HepG2 (cell line): ENCODE data around the gene CCDC57. TPM values are rescaled to one million over a fixed set of nuclear protein-coding genes. Genes with fewer than 3 reads are reported as not detected.

ENCODE experiments used
- CTCF ChIP-seq: sonication (generic); formaldehyde crosslinking; IDR thresholded peaks from 2 replicates; pipeline ENCODE4 v1.5.0; 2020; ENCODE audit warnings: mild to moderate bottlenecking, missing genetic modification reagents, moderate library complexity
- ERF ChIP-seq: IDR thresholded peaks from 2 replicates; pipeline ENCODE4 v1.6.1; 2018; ENCODE audit warnings: missing biosample characterization, missing genetic modification reagents
- HDAC2 ChIP-seq: sonication (generic); formaldehyde crosslinking; IDR thresholded peaks from 2 replicates; pipeline ENCODE4 v1.4.0; 2020; ENCODE audit warnings: missing genetic modification reagents
- HNRNPK ChIP-seq: fragments of 200-400 bp; formaldehyde crosslinking; IDR thresholded peaks from 2 replicates; pipeline ENCODE4 v1.6.1; 2018; ENCODE audit warnings: low read length, low read depth, moderate library complexity, mild to moderate bottlenecking; ENCODE audit not compliant: poor library complexity, severe bottlenecking
- KDM5A ChIP-seq: fragments of 200-600 bp; sonication (generic); IDR thresholded peaks from 2 replicates; pipeline ENCODE4 v1.7.0; 2018; ENCODE audit warnings: antibody characterized with exemption, mild to moderate bottlenecking, low read length, borderline replicate concordance
- MYC ChIP-seq: sonication (generic); formaldehyde crosslinking; IDR thresholded peaks from 2 replicates; pipeline ENCODE4 v1.9.0; 2021; ENCODE audit warnings: missing genetic modification reagents, borderline replicate concordance
- NFYC ChIP-seq: IDR thresholded peaks from 2 replicates; pipeline ENCODE4 v1.6.1; 2016; ENCODE audit warnings: missing genetic modification reagents, missing compliant biosample characterization
- POLR2A ChIP-seq, 2 experiments: IDR thresholded peaks; 2 replicates each; pipeline ENCODE4 v1.6.1; 2011; ENCODE audit warnings: low read depth in 2 of 2, low read length in 2 of 2, mild to moderate bottlenecking in 1 of 2, moderate library complexity in 1 of 2; ENCODE audit not compliant: insufficient read depth in 1 of 2
- POLR2AphosphoS5 ChIP-seq: IDR thresholded peaks from 2 replicates; pipeline ENCODE4 v1.6.1; 2012; ENCODE audit warnings: low read depth, low read length
- RBM39 ChIP-seq: fragments of 200-400 bp; formaldehyde crosslinking; IDR thresholded peaks from one replicate; pipeline ENCODE4 v1.6.1; 2018; ENCODE audit warnings: antibody characterized with exemption, mild to moderate bottlenecking, low read depth, low read length; ENCODE audit not compliant: poor library complexity, severe bottlenecking
- SAP130 ChIP-seq: IDR thresholded peaks from 2 replicates; pipeline ENCODE4 v1.6.1; 2016; ENCODE audit warnings: low read depth
- TAF15 ChIP-seq: fragments of 200-400 bp; formaldehyde crosslinking; IDR thresholded peaks from one replicate; pipeline ENCODE4 v1.6.1; 2018; ENCODE audit warnings: mild to moderate bottlenecking, low read depth, low read length; ENCODE audit not compliant: poor library complexity, severe bottlenecking
- YEATS4 ChIP-seq: sonication (generic); formaldehyde crosslinking; IDR thresholded peaks from 2 replicates; pipeline ENCODE4 v1.4.0; 2020; ENCODE audit warnings: missing genetic modification reagents, borderline replicate concordance
- ZFX ChIP-seq: sonication (generic); formaldehyde crosslinking; IDR thresholded peaks from 2 replicates; pipeline ENCODE4 v1.4.0; 2020; ENCODE audit warnings: mild to moderate bottlenecking, low read depth, missing genetic modification reagents, moderate library complexity
- ZNF121 ChIP-seq: sonication (generic); formaldehyde crosslinking; IDR thresholded peaks from 2 replicates; pipeline ENCODE4 v1.5.0; 2020; ENCODE audit warnings: mild to moderate bottlenecking, missing genetic modification reagents
- ZNF589 ChIP-seq: sonication (generic); formaldehyde crosslinking; conservative IDR thresholded peaks from 2 replicates; pipeline ENCODE4 v1.8.0; 2022; ENCODE audit warnings: mild to moderate bottlenecking, moderate library complexity, missing genetic modification reagents
- ZNF660 ChIP-seq: sonication (generic); formaldehyde crosslinking; IDR thresholded peaks from 2 replicates; pipeline ENCODE4 v1.5.1; 2020; ENCODE audit warnings: mild to moderate bottlenecking, low read depth, missing genetic modification reagents, borderline replicate concordance
- ZNF709 ChIP-seq: sonication (generic); formaldehyde crosslinking; IDR thresholded peaks from 2 replicates; pipeline ENCODE4 v1.5.0; 2020; ENCODE audit warnings: mild to moderate bottlenecking, missing genetic modification reagents
- ZNF768 ChIP-seq: sonication (generic); formaldehyde crosslinking; IDR thresholded peaks from 2 replicates; pipeline ENCODE4 v1.4.0; 2020; ENCODE audit warnings: missing genetic modification reagents
- ZNF800 ChIP-seq: sonication (generic); formaldehyde crosslinking; IDR thresholded peaks from 2 replicates; pipeline ENCODE4 v1.4.0; 2020; ENCODE audit warnings: missing genetic modification reagents
- polyA plus RNA-seq, 8 experiments: library from polyadenylated mRNA; depleted of rRNA in 3 of 8; stranded (reverse) in 7 of 8; unstranded in 1 of 8; fragments of >200 nt; fragmentation: Illumina TruSeq in 4 of 8; extraction: Trizol in 4 of 8; gene quantifications; 2 replicates each; pipeline versions ENCODE4 v1.2.1 to v1.2.3, GENCODE V29; 2011 to 2016; ENCODE audit warnings: low read depth in 4 of 8, missing spikeins in 1 of 8, mixed read lengths in 1 of 8; ENCODE audit not compliant: insufficient read depth in 1 of 8
- total RNA-seq, 5 experiments: library from RNA; depleted of rRNA; stranded (reverse); fragments of >200 nt; fragmentation: Illumina TruSeq; extraction: Trizol; gene quantifications; 2 replicates each; pipeline ENCODE4 v1.2.3, GENCODE V29; 2016; ENCODE audit warnings: low read depth in 1 of 5
- TF ChIP-seq, protein P1 (sequence below): IDR thresholded peaks from 2 replicates; pipeline ENCODE4 v1.6.1; 2016; ENCODE audit warnings: missing compliant biosample characterization, missing genetic modification reagents, borderline replicate concordance
- TF ChIP-seq, protein P2 (sequence below), 2 experiments: sonication (generic) in 1 of 2; formaldehyde crosslinking in 1 of 2; IDR thresholded peaks; 2 replicates each; pipeline versions ENCODE4 v1.5.1 to v1.6.1; 2011 to 2020; ENCODE audit warnings: borderline replicate concordance in 1 of 2, low read depth in 1 of 2, low read length in 1 of 2, mild to moderate bottlenecking in 1 of 2, missing genetic modification reagents in 1 of 2, moderate library complexity in 1 of 2

CCDC57 gene
- total and polyA plus RNA-seq, 2 of the 13 experiments (the other 11 are each of a cell fraction or from before 2014, with no cell fraction given): 59.3 to 59.9 TPM

GRCh38 chr17:82213251-82214011 is 789 bp upstream of the CCDC57 start (continued):
- peak; percentile 5 for TF ChIP-seq HNRNPK
- TF ChIP-seq RBM39: no peak
- peak; percentile 74 for TF ChIP-seq MYC (CRISPR knock-in tag)
- TF ChIP-seq, protein P1, sequence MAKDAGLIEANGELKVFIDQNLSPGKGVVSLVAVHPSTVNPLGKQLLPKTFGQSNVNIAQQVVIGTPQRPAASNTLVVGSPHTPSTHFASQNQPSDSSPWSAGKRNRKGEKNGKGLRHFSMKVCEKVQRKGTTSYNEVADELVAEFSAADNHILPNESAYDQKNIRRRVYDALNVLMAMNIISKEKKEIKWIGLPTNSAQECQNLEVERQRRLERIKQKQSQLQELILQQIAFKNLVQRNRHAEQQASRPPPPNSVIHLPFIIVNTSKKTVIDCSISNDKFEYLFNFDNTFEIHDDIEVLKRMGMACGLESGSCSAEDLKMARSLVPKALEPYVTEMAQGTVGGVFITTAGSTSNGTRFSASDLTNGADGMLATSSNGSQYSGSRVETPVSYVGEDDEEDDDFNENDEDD (CRISPR knock-in tag): 0 out of 2 replicates have a peak, but pooled peaks have one; percentile 38
- peak; percentile 49; the same call in 1 of the 2 replicates for TF ChIP-seq NFYC (CRISPR knock-in tag)
- peak; percentile 9; the same call in 1 of the 2 replicates for TF ChIP-seq ZFX (CRISPR knock-in tag)
- peak; percentile 21; the same call in 1 of the 2 replicates for TF ChIP-seq POLR2AphosphoS5
- peak; percentile 85 for TF ChIP-seq ZNF800
- peak; percentile 30; the same call in 1 of the 2 replicates for TF ChIP-seq YEATS4 (CRISPR knock-in tag)
- TF ChIP-seq, protein P2, sequence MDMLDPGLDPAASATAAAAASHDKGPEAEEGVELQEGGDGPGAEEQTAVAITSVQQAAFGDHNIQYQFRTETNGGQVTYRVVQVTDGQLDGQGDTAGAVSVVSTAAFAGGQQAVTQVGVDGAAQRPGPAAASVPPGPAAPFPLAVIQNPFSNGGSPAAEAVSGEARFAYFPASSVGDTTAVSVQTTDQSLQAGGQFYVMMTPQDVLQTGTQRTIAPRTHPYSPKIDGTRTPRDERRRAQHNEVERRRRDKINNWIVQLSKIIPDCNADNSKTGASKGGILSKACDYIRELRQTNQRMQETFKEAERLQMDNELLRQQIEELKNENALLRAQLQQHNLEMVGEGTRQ (IDR thresholded peaks at IDR 0.05; ENCODE audit: low read depth, low read length): peak; percentile 76
- TF ChIP-seq, protein P2 (CRISPR knock-in tag; IDR thresholded peaks at IDR 0.05; ENCODE audit: borderline replicate concordance): peak; percentile 78; the same call in 1 of the 2 replicates
- peak; percentile 56; the same call in 1 of the 2 replicates for TF ChIP-seq HDAC2 (CRISPR knock-in tag)
- TF ChIP-seq ZNF660 (CRISPR knock-in tag): 0 out of 2 replicates have a peak, but pooled peaks have one; percentile 49
- TF ChIP-seq ERF (CRISPR knock-in tag): no peak
- peak; percentile 49; the same call in 1 of the 2 replicates for TF ChIP-seq SAP130 (CRISPR knock-in tag)
- peak; percentile 10; the same call in 1 of the 2 replicates for TF ChIP-seq ZNF709 (CRISPR knock-in tag)
- peak; percentile 18 for TF ChIP-seq TAF15
- TF ChIP-seq ZNF589 (CRISPR knock-in tag): no peak
- 0 out of 2 replicates have a peak, but pooled peaks have one; percentile 30 for TF ChIP-seq KDM5A
- TF ChIP-seq POLR2A (IDR thresholded peaks at IDR 0.05; ENCODE audit: insufficient read depth in 1 of 2, low read depth in 2 of 2, low read length in 2 of 2): peak; percentile 22 to 25; a peak in 1 of 4 replicates
- TF ChIP-seq ZNF121 (CRISPR knock-in tag): peak; percentile 93
- TF ChIP-seq CTCF: no peak
- no peak for TF ChIP-seq ZNF768 (CRISPR knock-in tag)
